Measurements from ENCODE around the gene SLC22A16.
"Not testable (repeated sequence)": the region's sequence is repeated elsewhere in the genome, so short reads cannot be mapped to it uniquely, and the experiment has no call there.

SLC22A16 gene

DNA sequence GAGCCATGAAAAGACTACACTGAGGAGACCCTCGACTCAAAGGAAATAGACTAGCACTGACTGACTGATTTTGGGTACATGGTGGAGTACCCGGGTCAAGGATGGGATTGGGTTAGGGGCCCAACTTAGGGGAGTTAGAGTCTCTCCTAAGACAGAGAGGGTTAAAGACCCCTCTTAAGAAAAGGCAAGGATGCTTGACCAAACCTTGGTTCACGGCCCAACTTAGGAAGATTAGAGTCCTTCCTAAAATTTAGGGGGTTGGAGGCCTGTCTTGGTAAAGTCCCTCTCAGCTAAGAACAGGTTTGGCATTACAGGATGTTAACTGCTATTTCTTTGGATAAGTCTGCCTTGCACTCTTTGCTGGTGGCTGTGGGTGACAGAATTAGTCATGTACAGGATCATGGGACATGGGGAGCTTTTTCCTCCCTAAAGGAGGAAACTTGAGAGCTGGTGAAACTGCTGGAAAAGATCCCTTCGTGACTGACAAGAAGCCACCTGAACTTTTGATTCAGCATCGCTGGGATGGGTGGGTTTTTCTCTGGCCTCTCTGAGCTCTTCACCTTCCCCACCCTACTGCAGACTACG, 12.3 kb upstream of the SLC22A16 start:
- DNase-seq, result no peak

DNA sequence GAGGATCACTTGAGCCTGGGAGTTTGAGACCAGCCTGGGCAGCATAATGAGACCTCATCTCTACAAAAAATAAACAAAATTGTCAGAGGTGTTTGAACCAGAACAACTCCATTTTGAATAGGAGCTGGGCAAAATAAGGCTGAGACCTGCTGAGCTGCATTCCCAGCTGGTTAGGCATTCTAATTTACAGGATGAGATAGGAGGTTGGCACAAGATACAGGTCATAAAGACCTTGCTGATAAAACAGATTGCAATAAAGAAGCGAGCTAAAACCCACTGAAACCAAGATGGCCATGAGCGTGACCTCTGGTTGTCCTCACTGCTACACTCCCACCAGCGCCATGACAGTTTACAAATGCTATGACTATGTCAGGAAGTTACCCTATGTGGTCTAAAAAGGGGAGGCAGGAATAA, 11.6 kb upstream of the SLC22A16 start:
- not testable (repeated sequence) for DNase-seq

DNA sequence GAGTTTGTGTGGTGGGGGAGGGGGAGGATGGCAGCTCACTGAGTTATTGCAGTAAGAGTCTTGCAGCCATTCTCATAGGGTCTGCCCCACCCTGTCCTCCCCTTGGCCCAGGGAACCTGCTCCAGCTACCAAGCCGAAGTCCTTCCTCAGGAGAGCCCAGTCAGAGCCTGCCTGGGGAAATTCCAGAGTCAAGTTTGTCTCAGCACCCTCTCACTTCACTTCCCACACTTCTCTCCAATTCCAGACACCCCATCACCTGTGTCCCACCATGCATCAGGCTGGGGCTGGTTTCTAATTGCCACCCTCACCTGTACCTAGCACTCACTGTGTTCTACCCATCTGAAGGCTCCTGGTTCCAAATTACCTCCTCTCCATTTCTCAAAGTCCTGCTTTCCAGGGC, 10.3 kb upstream of the SLC22A16 start:
- DNase-seq, result no peak

DNA sequence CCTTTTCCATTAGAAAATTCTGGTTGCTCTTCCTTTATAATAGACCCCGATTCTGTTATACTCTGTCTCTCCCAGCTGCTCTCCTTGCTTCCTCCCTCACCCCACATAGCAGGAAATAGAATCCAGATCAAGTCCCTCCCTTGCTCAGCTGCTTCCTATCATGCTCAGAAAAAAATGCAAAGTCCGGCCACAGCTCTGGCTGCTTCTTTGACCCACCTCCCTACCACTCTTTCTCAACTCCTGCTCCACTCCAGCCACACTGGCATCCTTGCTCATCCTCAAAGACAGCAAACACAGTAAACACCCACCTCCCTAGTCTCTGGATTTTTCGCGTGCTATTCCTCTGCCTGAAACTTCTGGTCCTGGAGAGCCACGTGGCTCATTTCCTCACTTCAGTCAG, 9.1 kb upstream of the SLC22A16 start:
- DNase-seq, result no peak

DNA sequence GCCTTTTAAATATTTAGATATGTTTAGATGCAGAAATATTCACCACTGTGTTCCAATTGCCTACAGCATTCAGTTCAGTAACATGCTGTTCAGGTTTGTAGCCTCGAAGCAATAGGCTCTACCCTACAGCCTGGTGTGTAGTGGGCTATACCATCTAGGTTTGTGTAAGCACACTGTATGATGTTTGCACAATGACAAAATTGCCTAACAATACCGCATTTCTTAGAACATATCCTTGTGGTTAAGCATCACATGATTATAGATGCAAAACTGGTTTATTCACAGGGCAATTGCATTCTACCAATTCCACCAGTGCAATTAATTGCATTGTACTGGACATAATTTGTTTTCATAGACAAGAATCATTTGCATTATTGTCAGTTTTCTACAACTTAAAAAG, 7.9 kb upstream of the SLC22A16 start:
- no peak for DNase-seq

DNA sequence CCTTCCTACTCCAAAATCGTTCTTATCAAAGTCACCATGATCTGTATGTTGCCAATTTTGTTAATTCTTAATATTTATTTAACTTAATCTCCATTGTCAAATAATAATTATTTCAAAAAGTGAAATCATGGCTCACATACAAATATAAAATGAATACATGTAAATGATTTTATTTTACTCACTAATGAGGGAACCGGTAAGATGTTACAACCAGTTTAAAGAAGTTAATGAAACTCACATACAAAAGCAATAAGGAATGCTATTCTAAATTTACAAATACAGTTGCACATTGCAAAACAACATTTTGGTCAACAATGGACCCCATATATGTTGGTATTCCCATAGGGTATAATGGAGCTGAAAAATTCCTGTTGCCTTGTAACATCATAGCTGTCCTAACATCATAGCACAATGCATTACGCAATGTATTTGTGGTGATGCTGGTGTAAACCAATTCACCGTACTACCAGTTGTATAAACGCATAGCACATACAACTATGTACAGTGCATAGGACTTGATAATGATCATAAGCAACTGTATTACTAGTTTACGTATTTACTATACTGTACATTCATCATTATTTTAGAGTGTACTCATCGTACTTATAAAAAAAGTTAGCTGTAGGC, 6.5 kb upstream of the SLC22A16 start:
- DNase-seq, result no peak

DNA sequence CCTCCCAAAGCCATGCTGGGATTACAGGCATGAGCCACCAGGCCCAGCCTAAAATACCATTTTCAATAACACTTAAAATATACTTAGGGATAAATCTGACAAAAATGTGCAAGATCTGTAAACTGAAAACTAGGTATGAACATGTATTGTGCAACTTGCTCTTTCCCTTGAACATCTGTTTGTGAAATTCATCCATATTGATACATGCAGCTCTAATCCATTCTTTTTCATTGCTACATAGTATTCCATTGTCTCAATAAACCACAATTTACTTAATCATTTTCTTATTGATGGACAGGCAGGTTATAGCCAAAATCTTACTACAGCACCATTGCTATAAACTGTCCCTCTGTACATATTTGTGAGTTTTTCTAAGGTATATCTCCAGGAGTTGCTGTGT, 4.7 kb upstream of the SLC22A16 start:
- no peak for DNase-seq

DNA sequence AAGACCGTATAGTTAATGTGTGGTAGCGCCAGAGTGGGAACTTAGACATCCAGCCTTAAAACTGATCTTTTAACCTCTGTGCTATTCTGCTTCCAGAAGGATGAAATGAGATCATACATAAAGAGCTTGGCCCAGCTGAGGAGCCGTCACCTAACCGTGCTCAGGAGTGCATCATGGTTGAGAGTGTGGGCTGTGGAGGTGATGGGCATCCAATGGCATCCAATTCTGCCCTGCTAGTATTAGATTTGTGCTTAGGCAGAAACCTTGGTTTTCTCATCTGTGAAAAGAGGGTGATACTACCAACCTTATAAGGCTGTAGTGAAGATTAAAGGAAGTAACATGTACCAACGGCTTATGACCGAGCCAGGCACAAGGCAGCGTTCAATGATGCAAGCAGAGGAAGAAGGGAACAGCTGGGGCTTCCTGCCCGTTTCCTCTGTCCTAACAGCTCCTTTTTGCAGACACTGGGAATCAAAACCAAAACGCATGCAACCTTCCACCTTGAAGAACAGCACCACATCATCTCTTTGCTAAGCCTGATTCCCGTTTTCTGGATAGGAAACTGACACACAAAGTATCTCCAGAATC, 1.3 kb downstream of the SLC22A16 start:
- no peak for DNase-seq

DNA sequence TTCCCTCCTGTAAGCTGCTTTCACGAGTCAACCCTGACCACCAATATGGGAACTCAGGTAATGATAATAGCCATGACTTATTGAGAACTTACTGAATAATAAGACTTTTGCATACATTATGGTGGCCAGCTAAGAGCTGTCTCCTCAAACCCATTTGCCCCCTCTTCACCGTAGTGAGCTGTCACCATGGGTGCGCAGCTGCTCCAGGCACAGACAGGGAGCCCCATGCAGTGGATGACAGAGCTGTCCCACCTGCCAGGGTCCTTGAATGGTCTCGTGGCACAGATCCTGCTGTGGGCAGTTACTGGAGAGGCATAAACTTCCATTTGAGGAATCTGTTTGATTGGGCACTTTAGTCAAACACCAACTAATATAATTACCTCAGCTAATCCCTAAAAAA, 1.9 kb downstream of the SLC22A16 start:
- no peak for DNase-seq

DNA sequence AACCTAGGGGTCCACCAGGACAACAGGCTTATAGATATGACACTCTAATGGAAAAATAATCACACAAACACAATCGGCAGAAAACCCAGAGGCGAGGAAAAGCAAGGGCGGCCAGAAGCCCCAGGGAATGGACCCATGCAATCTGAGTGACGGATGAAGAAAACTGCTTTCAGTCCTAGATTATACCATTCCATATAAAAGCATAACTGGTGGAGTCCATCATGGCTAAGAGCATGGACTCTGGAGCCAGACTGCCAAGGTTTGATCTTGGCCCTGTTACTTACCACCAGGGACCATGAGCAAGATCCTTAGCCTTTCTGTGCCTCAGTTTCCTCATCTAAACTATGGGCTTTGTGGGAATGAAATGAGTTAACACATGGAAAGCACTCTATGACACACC, 3.7 kb downstream of the SLC22A16 start:
- DNase-seq, result no peak

DNA sequence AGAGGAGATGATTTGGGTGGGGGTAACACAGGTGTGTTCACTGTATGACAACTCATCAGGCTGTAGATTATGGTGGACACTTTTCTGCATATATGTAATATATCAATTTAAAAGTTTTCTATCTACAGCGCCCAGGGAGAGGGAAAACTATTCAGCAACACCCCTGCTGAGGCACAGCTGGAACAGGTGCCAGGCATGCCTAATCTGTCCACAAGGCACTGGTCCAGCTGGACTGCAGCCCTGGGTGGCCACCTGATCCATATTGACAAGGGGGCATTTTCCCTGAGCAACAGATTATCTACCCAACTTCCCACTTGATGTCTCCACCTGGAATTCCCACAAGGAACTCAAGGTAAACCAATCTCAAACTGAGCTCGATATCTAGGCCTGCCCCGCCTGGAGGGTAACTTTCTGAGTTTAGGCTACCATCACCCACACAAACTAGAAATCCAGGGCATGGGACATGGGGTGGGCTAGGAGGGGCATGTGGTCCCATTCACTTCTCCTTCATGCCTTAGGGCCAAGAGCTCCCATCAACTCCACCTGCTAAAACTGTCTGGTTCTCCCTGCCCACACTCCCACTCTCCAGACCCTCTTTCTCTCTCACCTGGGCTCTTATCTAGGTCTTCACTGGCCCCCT, 4.6 kb downstream of the SLC22A16 start:
- DNase-seq, result no peak

DNA sequence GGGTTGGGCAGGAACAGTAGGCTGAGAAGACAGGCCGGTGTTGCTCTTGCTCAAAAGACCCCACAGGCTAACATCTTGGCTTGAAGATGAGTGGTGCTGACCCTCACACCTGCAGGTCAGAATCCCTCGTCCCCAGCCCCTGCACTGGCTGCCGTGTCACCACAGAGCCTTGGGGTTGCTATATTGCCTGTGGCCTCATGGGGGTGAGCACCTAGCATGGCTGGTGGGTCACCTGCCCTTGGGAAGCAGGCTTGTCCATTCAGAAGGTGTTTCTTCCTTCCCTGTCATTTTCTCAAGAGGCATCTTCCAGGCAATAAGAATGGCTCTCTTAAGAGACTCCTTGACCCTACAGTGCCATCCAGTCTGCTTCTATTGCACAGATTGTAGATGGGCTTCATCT, 7.7 kb downstream of the SLC22A16 start:
- no peak for DNase-seq

DNA sequence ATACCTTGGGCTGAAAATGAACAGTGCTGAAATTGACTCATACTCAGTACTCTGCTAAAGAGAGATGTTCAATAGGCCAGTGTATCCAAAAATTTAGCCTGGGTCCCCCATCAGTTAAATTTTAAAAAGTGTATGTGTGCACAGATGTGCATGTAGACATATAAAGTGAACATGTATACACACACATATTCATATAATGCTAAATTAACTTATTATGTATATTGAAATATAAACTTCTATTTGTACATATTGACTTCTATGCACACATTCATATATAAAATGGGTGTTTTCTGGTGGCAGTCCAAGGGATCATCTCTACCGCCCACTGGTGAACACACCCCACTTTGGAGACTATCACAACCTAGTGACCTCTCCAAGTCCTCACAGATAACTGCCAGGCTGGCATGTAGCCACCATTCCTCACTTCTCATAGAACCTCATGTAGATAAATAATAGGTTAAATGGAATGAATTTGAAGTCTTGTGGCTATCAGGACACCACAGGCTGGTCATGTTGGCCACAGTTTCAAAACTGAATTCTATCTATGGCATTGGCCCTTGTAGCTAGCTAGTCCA, 8.8 kb downstream of the SLC22A16 start:
- DNase-seq, result no peak

DNA sequence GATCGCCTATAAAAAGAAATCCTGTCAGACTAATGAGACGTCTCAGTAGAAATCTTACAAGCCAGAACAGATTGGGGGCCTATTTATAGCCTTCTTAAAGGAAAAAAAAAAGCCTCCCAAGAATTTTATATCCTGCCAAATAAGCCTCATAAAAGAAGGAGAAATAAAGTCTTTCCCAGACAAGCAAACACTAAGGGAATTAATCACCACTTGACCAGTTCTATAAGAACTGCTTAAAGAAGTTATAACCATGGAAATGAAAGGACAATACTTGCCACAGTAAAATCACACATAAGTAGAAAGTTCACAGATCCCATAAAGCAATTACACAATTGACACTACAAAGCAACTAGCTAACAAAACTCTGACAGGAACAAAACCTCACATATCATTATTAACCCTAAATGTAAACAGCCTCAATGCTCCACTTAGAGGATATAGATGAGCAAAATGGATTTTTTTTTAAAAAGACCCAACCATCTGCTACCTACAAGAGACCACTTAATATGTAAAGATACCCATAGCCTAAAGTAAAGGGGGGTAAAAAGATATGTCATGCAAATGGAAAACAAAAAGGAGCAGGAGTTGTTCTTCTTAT, 13.4 kb downstream of the SLC22A16 start:
- no peak for DNase-seq

DNA sequence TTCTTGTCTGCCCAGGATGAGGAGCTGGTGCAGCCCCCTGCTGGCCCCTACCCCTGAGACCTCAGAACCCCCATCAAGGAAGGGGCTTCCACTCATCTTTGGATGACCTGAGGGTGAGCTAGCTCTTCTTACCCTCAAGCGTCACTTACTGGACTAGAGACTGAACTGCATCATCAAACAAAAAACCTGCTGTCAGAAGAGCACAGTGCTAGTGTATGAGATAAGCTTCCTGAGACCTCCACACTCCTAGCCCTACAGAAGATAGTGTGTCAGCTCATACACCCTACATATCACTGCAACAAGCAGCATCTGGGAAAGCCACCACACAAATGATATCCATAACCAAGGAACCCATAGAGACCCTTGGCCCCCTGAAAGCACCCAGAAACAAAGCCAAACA, 15.0 kb downstream of the SLC22A16 start:
- DNase-seq, result no peak

DNA sequence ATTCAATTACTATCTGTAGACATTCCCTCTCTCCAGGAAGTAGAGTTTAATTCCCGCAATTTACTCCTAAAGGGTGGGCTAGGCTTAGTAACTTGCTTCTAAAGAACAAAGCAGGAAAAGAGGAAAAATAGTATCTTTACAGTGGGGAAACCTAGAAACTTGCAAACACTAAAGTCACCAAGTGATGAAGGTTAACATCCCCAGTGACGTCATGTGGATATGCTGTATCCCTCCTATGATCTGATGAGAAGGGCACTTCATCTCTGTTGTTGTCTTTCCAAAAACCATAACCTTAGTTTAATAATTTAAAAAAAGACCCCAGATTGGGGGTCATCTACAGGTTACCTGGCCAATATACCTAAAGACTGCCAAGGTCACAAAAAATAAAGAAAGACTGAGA, 17.3 kb downstream of the SLC22A16 start:
- DNase-seq, result no peak

DNA sequence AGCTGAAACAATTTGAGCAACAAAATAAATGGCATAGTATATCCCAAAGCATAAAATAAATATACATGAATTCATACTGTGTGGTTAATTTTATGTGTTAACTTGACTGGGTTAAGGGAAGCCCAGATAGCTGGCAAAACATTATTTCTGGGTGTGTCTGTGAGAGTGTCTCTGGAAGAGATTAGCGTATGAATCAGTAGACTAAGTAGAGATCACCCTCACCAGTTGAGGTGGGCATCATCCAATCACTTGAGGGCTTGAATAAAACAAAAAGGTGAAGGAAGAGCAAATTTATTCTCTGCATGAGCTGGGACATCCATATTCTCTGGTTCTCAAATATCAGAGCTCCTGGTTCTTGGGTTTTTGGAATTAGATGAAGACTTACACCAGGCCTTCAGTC, 17.9 kb downstream of the SLC22A16 start:
- DNase-seq, result no peak

DNA sequence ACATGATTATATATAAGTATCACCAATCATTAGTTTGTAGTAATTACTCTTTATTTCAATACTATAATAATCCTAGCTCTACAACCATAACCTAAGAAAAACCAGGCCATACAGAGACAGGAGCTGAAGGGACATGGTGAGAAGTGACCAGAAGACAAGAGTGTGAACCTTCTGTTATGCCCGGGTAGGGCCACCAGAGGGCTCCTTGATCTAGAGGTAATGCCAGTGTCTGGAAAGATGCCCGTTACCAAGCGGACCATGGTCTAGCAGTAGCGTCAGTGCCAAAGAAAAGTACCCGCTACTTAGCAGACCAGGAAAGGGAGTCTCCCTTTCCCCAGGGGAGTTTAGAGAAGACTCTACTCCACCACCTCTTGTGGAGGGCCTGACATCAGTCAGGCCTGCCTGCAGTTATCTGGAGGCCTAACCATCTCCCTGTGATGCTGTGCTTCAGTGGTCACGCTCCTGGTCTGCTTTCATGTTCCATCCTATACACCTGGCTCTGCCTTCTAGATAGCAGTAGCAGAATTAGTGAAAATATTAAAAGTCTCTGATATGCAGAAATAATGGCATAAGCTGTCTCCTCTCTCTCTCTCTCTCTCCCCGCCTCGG, 18.7 kb downstream of the SLC22A16 start:
- DNase-seq, result peak; percentile 21 to 72

DNA sequence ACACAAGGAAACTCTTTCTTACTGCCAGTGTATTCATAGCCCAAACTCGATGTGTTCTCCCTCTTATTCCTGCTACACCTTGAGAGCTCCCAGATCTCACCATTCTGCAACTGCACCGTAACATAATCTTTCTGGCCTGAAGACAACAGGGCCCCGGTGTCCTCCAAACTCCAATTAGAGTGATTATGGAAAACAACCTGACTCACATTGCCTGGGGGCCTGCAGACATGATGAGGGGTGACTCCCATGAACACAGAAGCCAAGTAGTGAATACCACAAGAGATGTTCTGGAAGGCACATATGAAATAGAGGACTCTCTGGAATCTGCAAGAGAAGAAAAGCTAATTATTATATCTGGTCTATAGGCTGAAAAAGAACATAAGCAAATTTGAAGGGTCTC, 19.7 kb downstream of the SLC22A16 start:
- DNase-seq, result no peak

DNA sequence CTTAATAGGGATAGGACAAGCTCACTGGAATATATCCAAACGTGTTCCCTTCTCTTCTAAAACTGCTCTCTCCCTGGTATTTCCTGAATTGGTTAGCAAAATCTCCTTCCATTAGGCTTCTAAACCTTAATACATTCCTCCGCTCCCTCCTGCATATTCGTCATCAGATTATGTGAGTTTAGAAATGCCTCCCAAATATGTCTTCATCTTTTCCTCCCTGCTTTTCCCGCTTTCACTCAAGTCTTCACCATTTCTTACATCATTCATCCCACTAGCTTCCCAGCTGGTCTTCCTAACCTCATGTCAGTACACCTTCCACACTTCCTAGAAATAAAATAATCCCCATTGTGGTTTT, 26.9 kb downstream of the SLC22A16 start:
- DNase-seq, result no peak

DNA sequence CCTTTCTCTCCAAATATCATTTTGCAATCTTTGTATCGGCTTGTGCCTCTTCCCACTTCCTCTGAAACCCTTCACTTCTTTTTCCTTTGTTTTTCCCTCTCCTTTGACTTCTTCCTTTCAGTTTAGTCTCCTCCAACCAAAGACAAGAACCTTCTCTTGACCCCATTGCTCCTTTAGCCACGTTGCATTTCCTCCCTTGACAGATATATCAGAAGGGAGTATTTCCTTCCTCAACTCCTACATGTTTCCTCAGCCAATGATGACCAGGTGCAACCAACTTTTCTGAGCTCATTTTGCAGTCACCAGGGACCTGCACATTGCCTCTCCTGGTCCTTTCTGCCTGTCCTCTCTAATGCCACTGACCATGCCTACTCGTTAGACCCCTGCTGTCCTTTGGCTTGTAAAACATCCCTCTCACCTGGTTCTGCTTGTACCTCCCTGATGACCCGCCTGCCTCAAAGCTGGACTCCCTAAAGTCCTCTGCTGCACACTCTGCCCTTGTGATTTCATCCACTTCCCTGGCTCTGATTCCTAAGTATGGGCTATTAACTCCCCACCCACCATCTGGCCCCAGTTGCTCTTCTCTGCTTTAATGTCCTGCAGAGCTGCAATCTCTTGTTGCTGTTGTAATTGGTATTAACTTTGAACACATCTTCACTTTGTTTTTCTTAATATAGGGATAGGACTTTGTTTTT, 27.4 kb downstream of the SLC22A16 start:
- no peak for DNase-seq

DNA sequence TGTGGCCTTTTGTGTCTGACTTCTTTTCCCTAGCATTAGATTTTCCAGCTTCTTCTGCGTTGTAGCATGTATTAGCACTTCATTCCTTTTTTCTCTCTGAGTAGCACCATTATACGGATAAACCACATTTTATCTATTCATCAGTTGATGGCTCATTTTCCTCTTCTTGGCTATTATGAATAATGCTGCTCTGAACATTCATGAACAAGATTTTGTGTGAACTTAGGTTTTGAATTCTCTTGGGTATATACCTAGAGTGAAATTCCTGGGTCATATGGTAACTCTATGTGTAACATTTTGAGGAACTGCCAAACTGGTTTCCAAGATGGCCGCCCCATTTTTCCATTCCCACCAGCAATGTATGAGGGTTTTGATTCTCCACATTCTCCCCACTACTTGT, 28.7 kb downstream of the SLC22A16 start:
- no peak for DNase-seq

DNA sequence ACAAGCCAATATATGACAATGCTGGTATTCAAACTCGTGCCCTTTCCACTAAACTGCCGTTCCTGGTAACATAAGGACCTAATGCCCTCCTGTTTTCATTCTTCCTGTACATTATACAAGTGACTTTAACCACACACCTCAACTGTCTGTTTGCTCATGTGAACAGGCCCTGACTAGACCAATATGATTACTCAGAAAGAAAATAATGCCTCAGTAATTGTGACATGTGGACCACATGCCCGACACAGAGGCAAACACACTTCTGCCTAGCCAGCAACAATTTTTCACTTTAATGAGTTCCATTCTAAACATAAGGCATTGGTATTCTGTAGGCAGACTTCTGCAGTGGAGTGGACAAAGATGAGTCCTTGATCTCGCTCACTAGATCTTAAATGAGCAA, 30.0 kb downstream of the SLC22A16 start:
- no peak for DNase-seq

All from NCI-H446 (cell line).